ENCODE measurements around the gene PDE8A. TPM values are rescaled to one million over a fixed set of nuclear protein-coding genes. Genes with fewer than 3 reads are reported as not detected.

PDE8A gene
- total RNA-seq, 1 donor from 2014 or later: 43.4 TPM

DNA sequence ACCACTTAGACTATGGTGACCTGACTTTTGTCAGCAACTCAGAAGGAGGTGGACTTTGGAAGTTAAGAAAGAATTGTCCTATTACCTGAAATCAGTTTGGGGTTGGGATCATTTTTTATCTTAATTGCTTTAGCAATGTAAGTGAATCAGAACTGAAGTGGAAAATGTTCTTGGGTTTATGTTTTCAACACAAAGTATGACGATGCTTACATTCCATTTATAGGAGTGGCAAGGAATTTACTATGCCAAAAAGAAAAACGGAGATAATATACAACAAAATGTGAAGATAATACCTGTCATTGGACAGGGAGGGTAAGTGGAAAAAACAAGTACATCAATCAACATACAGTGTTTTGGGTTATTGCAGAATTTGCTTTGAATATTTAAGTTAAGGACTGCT, 116.1 kb downstream of the PDE8A start:
- TF ChIP-seq, protein P1, sequence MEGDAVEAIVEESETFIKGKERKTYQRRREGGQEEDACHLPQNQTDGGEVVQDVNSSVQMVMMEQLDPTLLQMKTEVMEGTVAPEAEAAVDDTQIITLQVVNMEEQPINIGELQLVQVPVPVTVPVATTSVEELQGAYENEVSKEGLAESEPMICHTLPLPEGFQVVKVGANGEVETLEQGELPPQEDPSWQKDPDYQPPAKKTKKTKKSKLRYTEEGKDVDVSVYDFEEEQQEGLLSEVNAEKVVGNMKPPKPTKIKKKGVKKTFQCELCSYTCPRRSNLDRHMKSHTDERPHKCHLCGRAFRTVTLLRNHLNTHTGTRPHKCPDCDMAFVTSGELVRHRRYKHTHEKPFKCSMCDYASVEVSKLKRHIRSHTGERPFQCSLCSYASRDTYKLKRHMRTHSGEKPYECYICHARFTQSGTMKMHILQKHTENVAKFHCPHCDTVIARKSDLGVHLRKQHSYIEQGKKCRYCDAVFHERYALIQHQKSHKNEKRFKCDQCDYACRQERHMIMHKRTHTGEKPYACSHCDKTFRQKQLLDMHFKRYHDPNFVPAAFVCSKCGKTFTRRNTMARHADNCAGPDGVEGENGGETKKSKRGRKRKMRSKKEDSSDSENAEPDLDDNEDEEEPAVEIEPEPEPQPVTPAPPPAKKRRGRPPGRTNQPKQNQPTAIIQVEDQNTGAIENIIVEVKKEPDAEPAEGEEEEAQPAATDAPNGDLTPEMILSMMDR (IDR thresholded peaks at IDR 0.05; ENCODE audit: unreplicated experiment): no peak
- no peaks in the 10 kb centered on the region for H3K9me3 Mint-ChIP-seq (ENCODE audit: unreplicated experiment)
- H3K4me3 Mint-ChIP-seq (ENCODE audit: unreplicated experiment): no peak overlapping the region
- H3K36me3 Mint-ChIP-seq (ENCODE audit: low read depth, unreplicated experiment): peaks cover 19% of the 10 kb centered on the region
- DNase-seq (ENCODE audit: low spot score): no peak
- peaks cover 7% of the 10 kb centered on the region for H3K4me1 Mint-ChIP-seq (ENCODE audit: unreplicated experiment)
- H3K27me3 Mint-ChIP-seq (ENCODE audit: unreplicated experiment): peaks cover 1% of the 10 kb centered on the region
- H3K27ac Mint-ChIP-seq (ENCODE audit: unreplicated experiment): no peak overlapping the region

DNA sequence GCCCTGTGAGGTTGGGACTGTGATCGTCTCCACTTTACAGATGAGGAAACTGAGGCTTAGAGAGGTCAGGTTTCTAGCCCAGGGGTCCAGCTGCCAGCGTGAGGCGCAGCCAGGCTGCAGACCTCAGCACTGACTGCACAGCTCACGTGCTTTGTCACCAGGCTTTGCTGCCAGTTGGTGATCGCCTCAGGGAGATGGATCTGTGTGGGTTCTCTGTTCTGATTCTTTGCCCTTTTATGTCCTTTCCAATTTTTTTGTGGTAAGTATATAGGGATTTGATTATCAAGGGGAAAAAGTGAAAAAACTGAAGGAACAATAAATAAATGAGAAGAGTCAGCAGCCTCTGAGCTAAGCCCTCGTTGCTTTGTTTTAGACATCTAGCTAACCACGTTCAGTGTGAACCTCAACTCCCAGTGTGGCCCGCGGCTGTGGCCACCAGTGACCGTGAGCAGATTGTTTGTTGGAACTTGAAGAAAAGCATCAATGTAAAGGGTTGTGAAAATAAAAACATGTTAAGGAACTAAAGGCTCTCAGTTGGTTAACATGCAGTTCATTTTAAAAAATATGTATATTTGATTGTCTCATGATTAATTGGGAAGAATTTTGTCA, 117.6 kb downstream of the PDE8A start:
- H3K4me3 Mint-ChIP-seq (ENCODE audit: unreplicated experiment): no peak overlapping the region
- DNase-seq (ENCODE audit: low spot score): no peak
- H3K27ac Mint-ChIP-seq (ENCODE audit: unreplicated experiment): no peak overlapping the region
- peaks cover 1% of the 10 kb centered on the region for H3K27me3 Mint-ChIP-seq (ENCODE audit: unreplicated experiment)
- peaks cover under 1% of the 10 kb centered on the region for H3K4me1 Mint-ChIP-seq (ENCODE audit: unreplicated experiment)
- H3K9me3 Mint-ChIP-seq (ENCODE audit: unreplicated experiment): no peaks in the 10 kb centered on the region
- TF ChIP-seq, protein P1 (IDR thresholded peaks at IDR 0.05; ENCODE audit: unreplicated experiment): no peak
- H3K36me3 Mint-ChIP-seq (ENCODE audit: low read depth, unreplicated experiment): peaks cover 20% of the 10 kb centered on the region

DNA sequence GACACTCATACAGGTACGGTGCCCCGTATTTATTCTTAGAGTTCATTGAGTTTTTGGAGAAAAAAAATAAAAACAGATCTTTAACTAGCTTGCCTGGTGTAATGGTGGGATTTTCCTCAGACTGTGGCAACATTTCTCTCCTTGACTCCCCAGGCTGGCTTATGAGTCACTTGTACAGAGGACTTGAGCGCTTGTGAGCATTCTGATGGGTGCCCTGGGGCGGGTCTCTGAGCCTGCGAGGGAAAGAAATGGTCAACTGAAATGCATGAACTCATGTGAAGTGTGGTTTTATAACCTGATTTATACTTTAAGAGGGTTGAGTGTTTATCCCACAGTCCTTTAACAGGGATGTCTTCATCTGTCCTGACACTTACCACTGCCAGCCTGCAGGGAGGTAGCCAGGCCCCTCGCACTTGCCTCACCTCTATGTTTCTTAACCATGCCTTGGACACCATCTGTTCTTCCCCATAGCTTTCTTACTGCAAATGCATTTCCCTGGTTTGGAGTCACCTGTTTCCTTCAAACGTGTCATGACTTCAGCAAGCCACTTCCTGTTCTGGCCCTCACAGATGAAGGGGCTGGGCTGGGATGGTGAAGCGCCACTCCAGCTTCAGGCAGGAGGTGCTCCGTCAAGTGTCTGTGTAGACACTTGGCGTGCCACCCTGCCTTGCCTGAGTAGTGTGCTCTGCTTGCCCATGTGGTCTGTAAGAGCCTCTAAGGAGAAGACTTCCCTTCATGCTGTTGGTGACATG, 118.7 kb downstream of the PDE8A start:
- H3K27me3 Mint-ChIP-seq (ENCODE audit: unreplicated experiment): no peaks in the 10 kb centered on the region
- TF ChIP-seq, protein P1 (IDR thresholded peaks at IDR 0.05; ENCODE audit: unreplicated experiment): no peak
- DNase-seq (ENCODE audit: low spot score): no peak
- no peaks in the 10 kb centered on the region for H3K9me3 Mint-ChIP-seq (ENCODE audit: unreplicated experiment)
- peaks cover 14% of the 10 kb centered on the region for H3K36me3 Mint-ChIP-seq (ENCODE audit: low read depth, unreplicated experiment)
- H3K27ac Mint-ChIP-seq (ENCODE audit: unreplicated experiment): no peak overlapping the region
- peaks cover 8% of the 10 kb centered on the region for H3K4me1 Mint-ChIP-seq (ENCODE audit: unreplicated experiment)
- no peak overlapping the region for H3K4me3 Mint-ChIP-seq (ENCODE audit: unreplicated experiment)

DNA sequence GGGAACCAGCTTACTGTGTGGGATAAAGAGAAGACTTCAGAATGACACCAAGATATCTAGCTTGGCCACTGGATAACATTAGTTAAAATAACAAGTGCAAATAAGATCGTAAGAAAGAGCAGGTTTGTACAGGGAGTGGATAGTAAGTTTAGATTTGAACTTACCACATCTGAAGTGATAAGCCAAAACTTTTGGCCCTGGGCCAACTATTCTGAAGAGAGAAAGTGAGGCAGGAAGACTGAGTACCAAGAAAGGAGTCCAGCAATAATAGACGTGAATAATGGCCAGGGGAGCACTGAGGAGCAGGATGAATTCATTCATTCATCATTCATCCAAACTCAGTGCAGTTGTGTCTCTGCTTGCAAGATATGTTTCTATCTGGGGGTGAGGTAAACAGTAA, 122.9 kb downstream of the PDE8A start:
- peaks cover 15% of the 10 kb centered on the region for H3K36me3 Mint-ChIP-seq (ENCODE audit: low read depth, unreplicated experiment)
- TF ChIP-seq, protein P1 (IDR thresholded peaks at IDR 0.05; ENCODE audit: unreplicated experiment): no peak
- peak overlapping the region; percentile 17 for H3K4me3 Mint-ChIP-seq (ENCODE audit: unreplicated experiment)
- no peak for DNase-seq (ENCODE audit: low spot score)
- no peaks in the 10 kb centered on the region for H3K9me3 Mint-ChIP-seq (ENCODE audit: unreplicated experiment)
- H3K4me1 Mint-ChIP-seq (ENCODE audit: unreplicated experiment): peaks cover 9% of the 10 kb centered on the region
- no peaks in the 10 kb centered on the region for H3K27me3 Mint-ChIP-seq (ENCODE audit: unreplicated experiment)
- no peak overlapping the region for H3K27ac Mint-ChIP-seq (ENCODE audit: unreplicated experiment)

DNA sequence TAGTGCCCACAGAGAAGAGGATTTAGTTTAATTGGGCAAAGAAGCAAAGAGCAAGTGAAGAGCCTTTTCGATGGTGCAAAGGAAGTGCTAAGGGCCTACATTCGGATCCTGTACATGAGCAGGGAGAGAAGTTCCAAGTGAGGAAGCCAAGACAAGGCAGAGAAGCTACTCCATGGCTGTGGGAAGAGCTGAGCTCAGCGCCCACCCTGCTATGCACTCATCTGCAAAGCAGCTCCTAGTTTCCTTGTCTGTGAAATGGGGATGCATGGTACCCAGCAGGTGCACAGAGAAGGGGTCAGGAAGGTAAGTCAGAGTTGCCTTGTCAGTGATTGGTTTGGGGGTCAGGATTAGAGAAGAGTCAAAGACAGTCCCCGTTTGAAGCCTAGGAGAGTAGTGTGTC, 126.5 kb downstream of the PDE8A start:
- Mint-ChIP-seq H3K27me3 (ENCODE audit: unreplicated experiment) (no peaks in the 10 kb centered on the region), H3K36me3 (ENCODE audit: low read depth, unreplicated experiment) (peaks cover 15% of the 10 kb centered on the region), H3K4me3 (ENCODE audit: unreplicated experiment) (no peak overlapping the region), H3K9me3 (ENCODE audit: unreplicated experiment) (no peaks in the 10 kb centered on the region), H3K4me1 (ENCODE audit: unreplicated experiment) (peaks cover 9% of the 10 kb centered on the region), H3K27ac (ENCODE audit: unreplicated experiment) (no peak overlapping the region)
- no peak for DNase-seq (ENCODE audit: low spot score)
- TF ChIP-seq, protein P1 (IDR thresholded peaks at IDR 0.05; ENCODE audit: unreplicated experiment): no peak

All from endothelial cell (in vitro differentiated cells).